GM19043 (cell line): Measurements from ENCODE around the gene TMC6.
A peak's percentile ranks its signal among the peaks of the same experiment; 100 is the strongest.
"Not testable (repeated sequence)": the region's sequence is repeated elsewhere in the genome, so short reads cannot be mapped to it uniquely, and the experiment has no call there.

Experiments
- ATAC-seq: cut with Tn5 transposase; IDR thresholded peaks from one replicate; pipeline ENCODE4 v1.9.1; 2021; ENCODE audit warnings: low read depth; ENCODE audit not compliant: unreplicated experiment

Gene TMC6

GRCh38 chr17:78154903-78155811, 26.6 kb upstream of the TMC6 start:
- ATAC-seq, result peak; percentile 51

DNA sequence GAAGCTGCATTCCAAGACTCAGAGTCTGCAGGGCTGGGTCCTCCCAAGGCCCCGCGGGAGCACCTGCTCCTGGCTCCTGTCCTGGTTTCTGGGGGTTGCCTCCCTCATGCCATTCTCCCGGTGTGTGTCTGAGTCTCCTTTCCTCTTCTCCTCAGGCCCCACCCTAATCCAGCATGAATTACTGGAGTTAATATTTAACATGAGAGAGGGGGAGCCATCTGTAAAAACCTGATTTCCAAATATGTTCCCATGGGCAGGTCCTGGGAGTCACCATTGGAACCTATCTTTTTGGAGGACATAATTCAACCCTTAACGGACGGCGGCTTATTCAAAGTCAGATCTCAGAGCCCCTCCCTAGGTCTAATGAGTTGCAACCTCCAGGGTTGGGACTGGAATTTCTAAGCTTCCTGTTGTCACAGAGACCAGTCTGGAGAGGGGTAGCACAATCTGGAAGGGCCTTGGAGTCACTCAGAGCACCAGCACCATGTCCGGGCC, 23.0 kb upstream of the TMC6 start:
- ATAC-seq, result no peak

GRCh38 chr17:78148286-78149016, 19.9 kb upstream of the TMC6 start:
- ATAC-seq, result no peak

- no peak for ATAC-seq
Observed at GRCh38 chr17:78147315-78147998, 18.9 kb upstream of the TMC6 start.

- no peak for ATAC-seq
Observed at GRCh38 chr17:78146881-78147280, 18.3 kb upstream of the TMC6 start.

GRCh38 chr17:78146471-78146869, 17.9 kb upstream of the TMC6 start:
- no peak for ATAC-seq

- no peak for ATAC-seq
Observed at GRCh38 chr17:78144736-78145641, 16.4 kb upstream of the TMC6 start.

DNA sequence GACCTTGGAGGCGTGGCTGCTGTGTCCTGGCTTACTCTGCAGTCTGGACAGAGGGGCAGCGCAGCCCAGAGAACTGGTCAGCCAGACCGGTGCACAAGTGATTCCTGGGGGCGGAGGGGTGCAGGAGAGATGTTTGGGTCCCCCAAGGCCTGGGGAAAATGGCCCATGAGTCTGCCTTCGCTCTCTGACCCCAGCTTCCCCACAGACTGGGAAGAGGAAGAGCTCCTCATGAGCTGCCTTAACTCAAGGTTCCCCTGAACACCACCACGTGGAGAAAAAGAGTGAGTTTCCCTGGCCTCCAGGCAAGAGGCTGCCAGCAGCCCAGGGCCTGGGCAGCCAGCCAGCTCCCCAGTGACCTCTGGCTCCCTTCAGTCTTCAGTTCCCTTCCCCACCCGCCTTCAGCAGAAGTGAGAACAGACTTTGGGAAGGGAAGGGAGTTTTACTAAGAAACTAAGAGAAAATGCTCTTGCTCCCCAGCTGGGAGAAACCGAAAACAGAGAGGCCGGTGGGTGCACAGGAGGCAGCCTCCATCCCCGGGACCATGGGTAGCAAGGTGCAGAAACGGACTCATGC, 15.7 kb upstream of the TMC6 start:
- ATAC-seq, result no peak

- ATAC-seq, result no peak
Observed at GRCh38 chr17:78143214-78144146, 14.9 kb upstream of the TMC6 start.

GRCh38 chr17:78142119-78142861, 13.7 kb upstream of the TMC6 start:
- ATAC-seq, result no peak

DNA sequence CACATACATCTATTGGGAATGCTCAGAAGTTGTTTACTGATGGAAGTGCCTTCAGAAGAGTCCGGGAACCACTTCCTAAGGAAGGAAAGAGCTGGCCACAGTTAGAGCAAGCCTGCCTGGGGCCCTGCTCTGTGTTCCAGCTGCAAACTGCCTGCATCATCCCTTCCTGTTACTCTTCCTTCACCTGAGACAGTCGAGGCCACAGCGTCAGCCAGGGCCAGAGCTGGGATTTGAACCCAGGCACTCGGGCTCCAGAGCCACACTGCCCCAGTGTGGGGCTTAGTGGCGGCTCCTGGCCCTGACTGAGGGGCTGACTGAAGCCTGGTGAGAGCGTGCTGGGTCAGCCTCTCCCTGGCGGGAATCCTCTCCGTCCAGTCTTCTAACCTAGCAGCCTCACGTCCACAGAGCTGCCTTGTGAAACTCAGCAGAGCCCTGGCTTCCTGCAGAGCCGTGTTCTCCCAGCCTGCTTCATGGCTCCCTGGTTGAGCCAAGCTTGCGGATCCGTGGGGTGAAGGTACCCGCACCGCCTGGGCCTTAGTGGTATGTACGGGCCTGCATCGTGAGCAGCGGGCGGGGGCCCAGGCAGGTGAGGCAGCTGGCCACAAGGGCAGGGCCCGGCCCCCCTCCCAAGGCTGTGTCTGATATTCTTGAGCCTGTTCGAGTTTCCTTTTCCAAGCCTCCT, 13.0 kb upstream of the TMC6 start:
- ATAC-seq, result no peak

GRCh38 chr17:78140169-78141051, 11.9 kb upstream of the TMC6 start:
- peak; percentile 75 for ATAC-seq

- not testable (repeated sequence) for ATAC-seq
Observed at GRCh38 chr17:78139861-78140168, 11.3 kb upstream of the TMC6 start.

DNA sequence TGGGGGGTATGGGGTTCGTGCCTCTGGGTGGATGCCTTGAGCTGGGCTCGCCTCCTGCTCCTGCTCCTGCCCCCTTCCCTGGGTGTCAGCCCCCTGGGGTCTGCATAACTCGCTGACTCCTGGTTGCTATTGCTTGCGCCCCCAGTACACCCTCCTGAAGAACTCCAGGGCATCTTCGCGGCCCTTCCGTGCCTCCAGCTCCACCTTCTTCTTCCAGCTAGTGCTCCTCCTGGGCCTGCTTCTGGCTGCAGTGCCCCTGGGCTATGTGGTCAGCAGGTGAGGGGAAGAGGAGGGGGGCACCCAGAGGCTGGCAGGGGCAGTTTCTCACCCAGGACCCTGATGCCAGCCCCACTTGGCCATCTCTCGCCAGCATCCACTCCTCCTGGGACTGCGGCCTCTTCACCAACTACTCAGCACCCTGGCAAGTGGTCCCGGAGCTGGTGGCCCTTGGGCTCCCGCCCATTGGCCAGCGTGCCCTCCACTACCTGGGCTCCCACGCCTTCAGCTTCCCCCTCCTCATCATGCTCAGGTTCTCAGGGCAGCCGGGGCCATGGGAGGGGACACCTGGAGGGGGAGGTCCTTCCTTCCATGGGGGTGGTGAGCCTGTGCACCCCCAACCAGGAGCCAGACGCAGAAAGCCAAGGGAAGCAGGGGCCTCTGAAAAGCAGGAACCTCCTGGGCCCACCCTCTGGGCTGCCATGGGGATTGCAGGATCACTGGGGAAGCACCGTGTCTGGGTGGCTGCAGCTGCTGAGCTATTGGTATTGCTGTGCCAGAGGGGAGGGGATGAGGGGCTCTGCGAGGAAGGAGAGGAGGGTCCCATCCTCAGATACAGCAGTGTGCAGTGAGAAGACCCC, 9.9 kb upstream of the TMC6 start:
- ATAC-seq, result no peak

DNA sequence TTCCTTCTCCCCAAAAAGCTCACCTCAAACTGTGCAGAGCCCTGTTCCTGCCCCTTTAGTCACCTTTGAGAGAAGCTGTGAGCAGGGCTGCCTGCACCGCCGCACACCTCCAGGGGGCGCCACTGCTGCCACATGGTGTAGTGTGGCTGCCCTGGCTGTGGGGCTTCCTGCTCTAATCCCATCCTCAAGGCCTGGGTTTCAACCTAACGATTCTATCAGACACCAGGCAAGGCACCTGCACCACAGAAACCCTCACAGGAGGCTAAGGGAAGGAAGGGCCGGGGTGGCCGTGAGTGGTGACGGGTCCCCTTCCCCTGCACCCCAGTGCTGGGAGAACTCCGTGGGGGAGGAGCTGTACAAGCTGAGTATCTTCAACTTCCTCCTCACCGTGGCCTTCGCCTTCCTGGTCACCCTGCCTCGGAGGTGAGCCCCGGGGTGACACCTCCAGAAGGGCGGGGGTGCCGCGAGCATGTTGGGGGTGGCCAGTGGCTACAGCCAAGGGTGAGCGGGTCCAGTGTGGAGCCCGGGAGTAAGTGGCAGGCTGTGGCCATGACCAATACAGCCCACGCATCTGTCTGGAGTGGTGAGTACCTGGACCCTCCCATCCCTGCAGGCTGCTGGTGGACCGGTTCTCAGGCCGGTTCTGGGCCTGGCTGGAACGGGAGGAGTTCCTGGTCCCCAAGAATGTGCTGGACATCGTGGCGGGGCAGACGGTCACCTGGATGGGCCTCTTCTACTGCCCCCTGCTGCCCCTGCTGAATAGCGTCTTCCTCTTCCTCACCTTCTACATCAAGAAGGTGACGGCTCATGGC, 9.0 kb upstream of the TMC6 start:
- ATAC-seq, result no peak
